Neural progenitor cell (in vitro differentiated cells): ENCODE measurements around the gene DIAPH2.

Experiments used
- CTCF ChIP-seq: fragments of 200-600 bp; sonication (generic); IDR thresholded peaks from 2 replicates; pipeline ENCODE4 v1.5.1; 2017; ENCODE audit warnings: antibody characterized with exemption, mild to moderate bottlenecking
- EZH2 ChIP-seq: fragments of 200-600 bp; sonication (generic); IDR thresholded peaks from 2 replicates; pipeline ENCODE4 v1.6.1; 2017; ENCODE audit warnings: antibody characterized with exemption, mild to moderate bottlenecking, moderate library complexity
- EZH2phosphoT487 ChIP-seq: fragments of 200-600 bp; sonication (generic); IDR thresholded peaks from 2 replicates; pipeline ENCODE4 v1.6.1; 2017; ENCODE audit warnings: antibody characterized with exemption

GRCh38 chrX:97399400-97399799 is 714.8 kb downstream of the DIAPH2 start:
- TF ChIP-seq CTCF (no peak), EZH2phosphoT487 (no peak), EZH2 (no peak)
